Left lung (tissue), 14 donors: ENCODE results near the gene SEC22B. TPM values are rescaled to one million over a fixed set of nuclear protein-coding genes. Genes with fewer than 3 reads are reported as not detected.
"Not testable (repeated sequence)": the region's sequence is repeated elsewhere in the genome, so short reads cannot be mapped to it uniquely, and the experiment has no call there.

ENCODE experiments used
- ATAC-seq: fragments of 200-7000 bp; cut with Tn5 transposase; one replicate; pipeline ENCODE4 v1.9.1; 2020; ENCODE audit warnings: moderate library complexity
- DNase-seq, 4 donors: peaks; one replicate each; pipeline ENCODE4 v3.0.0-alpha.2; 2013 to 2020
- H3K27ac ChIP-seq, 2 donors: fragments of 200-600 bp; sonication (generic) in 1 of 2; one replicate each; pipeline versions ENCODE4 v1.5.0 to v1.8.0; 2020 to 2021
- H3K27me3 ChIP-seq, 2 donors: fragments of 200-600 bp; sonication (generic) in 1 of 2; one replicate each; pipeline versions ENCODE4 v1.5.0 to v1.8.0; 2020 to 2021
- H3K36me3 ChIP-seq, 2 donors: fragments of 200-600 bp; sonication (generic) in 1 of 2; one replicate each; pipeline versions ENCODE4 v1.5.0 to v1.8.0; 2020 to 2021
- H3K4me1 ChIP-seq, 2 donors: fragments of 200-600 bp; one replicate each; pipeline ENCODE4 v1.8.0; 2021
- H3K4me3 ChIP-seq, 2 donors: fragments of 200-600 bp; sonication (generic) in 1 of 2; one replicate each; pipeline versions ENCODE4 v1.5.0 to v1.8.0; 2020 to 2021; ENCODE audit warnings: mild to moderate bottlenecking in 1 of 2
- H3K9me3 ChIP-seq, 2 donors: fragments of 200-600 bp; sonication (generic) in 1 of 2; one replicate each; pipeline versions ENCODE4 v1.5.0 to v1.8.0; 2020 to 2021
- CTCF ChIP-seq, 2 donors: fragments of 200-600 bp; sonication (generic) in 1 of 2; IDR thresholded peaks; one replicate each; pipeline versions ENCODE4 v1.5.0 to v1.8.0; 2021; ENCODE audit warnings: antibody characterized with exemption in 2 of 2
- intact Hi-C, 2 donors: fragments of 100-400 bp; cut with DNase I; formaldehyde crosslinking; loops; one replicate each; pipeline versions ENCODE4 v1.11.2 to v1.14.2; 2022
- long read RNA-seq, 12 donors: library from polyadenylated mRNA in 2 of 12; unstranded in 2 of 12; transcript quantifications; one replicate each; pipeline ENCODE4 v2.0.0 and lab custom pipeline, GENCODE V29; 2019 to 2026
- polyA plus RNA-seq, 6 donors: library from polyadenylated mRNA; unstranded; fragments of 120-200 nt; gene quantifications; one replicate each; pipeline ENCODE4 v1.2.1, GENCODE V29; 2013; ENCODE audit not compliant: insufficient read length in 6 of 6
- total RNA-seq, 2 donors: library from RNA; stranded (reverse); fragmentation: NEBNext Ultra II Directional; extraction: Animal tissue kit (Norgen Biotek cat#: 25700); gene quantifications; one replicate each; pipeline ENCODE4 v1.2.1, GENCODE V29; 2021
- donor health status: DM: no; HTN: yes; CAD: no.
- donor health status: DM: no; HTN: no; CAD: no.

Gene SEC22B
- total RNA-seq (10 to 100 TPM; 35.8 to 36.1 TPM), polyA plus RNA-seq (10 to 100 TPM; 34.2 to 44.7 (median 40.6) TPM)
- long read RNA-seq, donor 1, full-length matches to known transcripts: 53 of 65 reads
- long read RNA-seq, donor 1, partial matches to known transcripts: 12 of 65 reads
- long read RNA-seq, donor 1, other reads (novel, unspliced or antisense): 0 of 65 reads
- long read RNA-seq, donor 2, full-length matches to known transcripts: 35 of 43 reads
- long read RNA-seq, donor 2, partial matches to known transcripts: 8 of 43 reads
- long read RNA-seq, donor 2, other reads (novel, unspliced or antisense): 0 of 43 reads
- long read RNA-seq, donor 3, full-length matches to known transcripts: 32 of 37 reads
- long read RNA-seq, donor 3, partial matches to known transcripts: 5 of 37 reads
- long read RNA-seq, donor 3, other reads (novel, unspliced or antisense): 0 of 37 reads
- long read RNA-seq, donor 4, full-length matches to known transcripts: 21 of 34 reads
- long read RNA-seq, donor 4, partial matches to known transcripts: 3 of 34 reads
- long read RNA-seq, donor 4, other reads (novel, unspliced or antisense): 10 of 34 reads
- long read RNA-seq, donor 5, full-length matches to known transcripts: 45 of 45 reads
- long read RNA-seq, donor 5, partial matches to known transcripts: 0 of 45 reads
- long read RNA-seq, donor 5, other reads (novel, unspliced or antisense): 0 of 45 reads
- long read RNA-seq, donor 6, full-length matches to known transcripts: 46 of 51 reads
- long read RNA-seq, donor 6, partial matches to known transcripts: 5 of 51 reads
- long read RNA-seq, donor 6, other reads (novel, unspliced or antisense): 0 of 51 reads
- long read RNA-seq, donor 7, full-length matches to known transcripts: 15 of 15 reads
- long read RNA-seq, donor 7, partial matches to known transcripts: 0 of 15 reads
- long read RNA-seq, donor 7, other reads (novel, unspliced or antisense): 0 of 15 reads
- long read RNA-seq, donor 8, full-length matches to known transcripts: 23 of 23 reads
- long read RNA-seq, donor 8, partial matches to known transcripts: 0 of 23 reads
- long read RNA-seq, donor 8, other reads (novel, unspliced or antisense): 0 of 23 reads
- long read RNA-seq, donor 9, full-length matches to known transcripts: 1 of 1 reads
- long read RNA-seq, donor 9, partial matches to known transcripts: 0 of 1 reads
- long read RNA-seq, donor 9, other reads (novel, unspliced or antisense): 0 of 1 reads
- long read RNA-seq, donor 10, full-length matches to known transcripts: 18 of 21 reads
- long read RNA-seq, donor 10, partial matches to known transcripts: 1 of 21 reads
- long read RNA-seq, donor 10, other reads (novel, unspliced or antisense): 2 of 21 reads
- long read RNA-seq, donor 11, full-length matches to known transcripts: 25 of 25 reads
- long read RNA-seq, donor 11, partial matches to known transcripts: 0 of 25 reads
- long read RNA-seq, donor 11, other reads (novel, unspliced or antisense): 0 of 25 reads
- long read RNA-seq, donor 12, full-length matches to known transcripts: 32 of 32 reads
- long read RNA-seq, donor 12, partial matches to known transcripts: 0 of 32 reads
- long read RNA-seq, donor 12, other reads (novel, unspliced or antisense): 0 of 32 reads

DNA sequence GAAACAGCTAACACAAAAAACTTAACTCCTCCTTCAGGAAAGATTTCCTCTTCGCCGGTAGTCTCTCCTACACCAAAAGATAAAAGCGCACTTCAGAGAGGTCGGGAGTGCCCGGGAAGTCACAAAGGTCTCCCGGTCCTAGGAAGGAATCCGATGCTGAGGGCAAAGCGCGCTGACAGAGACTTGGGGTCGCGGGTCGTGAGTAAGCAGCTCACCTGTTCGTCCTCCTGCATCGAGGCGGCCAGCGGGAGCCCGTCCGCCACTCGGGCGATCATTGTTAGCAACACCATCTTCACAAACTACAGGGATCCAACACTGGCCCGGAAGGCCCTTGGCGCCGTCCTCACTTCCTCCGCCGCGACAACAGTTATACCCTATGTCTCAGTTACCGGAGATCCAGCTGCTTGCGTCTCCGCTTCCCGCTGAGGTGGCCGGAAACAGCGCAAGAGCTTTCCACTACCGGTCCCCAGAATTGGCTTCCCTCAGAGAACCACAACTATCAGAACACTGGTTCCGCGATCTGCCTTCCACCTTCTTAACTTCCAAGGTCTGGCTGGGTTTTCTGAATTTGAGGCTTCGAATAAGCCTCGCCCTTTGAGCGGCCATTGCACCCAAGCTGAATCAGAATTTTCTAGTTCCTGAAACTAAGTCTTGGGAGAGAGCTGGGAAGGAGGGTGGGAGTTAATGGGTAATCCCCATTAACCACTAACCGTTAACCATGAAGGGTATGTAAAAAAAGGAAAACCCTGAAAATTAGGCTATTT is at the start of gene SEC22B:
TSS of gene SEC22B (minus strand) at position 429 of the 764 bp plus-strand sequence. CDS start at position 290, 139 bp downstream.
- no peaks in the 10 kb centered on the region for H3K36me3 ChIP-seq
- H3K27ac ChIP-seq: peak within 1 kb of the TSS; percentile 90 to 96
- DNase-seq: peak; percentile 88 to 93 (median 91)
- H3K27me3 ChIP-seq: no peaks in the 10 kb centered on the region
- H3K9me3 ChIP-seq: no peaks in the 10 kb centered on the region
- peak within 1 kb of the TSS; percentile 65 to 92 for H3K4me3 ChIP-seq
- TF ChIP-seq CTCF (IDR thresholded peaks at IDR 0.05): no peak
- intact Hi-C loops: no loop called here
- peak; percentile 94 for ATAC-seq
- H3K4me1 ChIP-seq: peaks cover 7 to 10% of the 10 kb centered on the region in 2 donors

DNA sequence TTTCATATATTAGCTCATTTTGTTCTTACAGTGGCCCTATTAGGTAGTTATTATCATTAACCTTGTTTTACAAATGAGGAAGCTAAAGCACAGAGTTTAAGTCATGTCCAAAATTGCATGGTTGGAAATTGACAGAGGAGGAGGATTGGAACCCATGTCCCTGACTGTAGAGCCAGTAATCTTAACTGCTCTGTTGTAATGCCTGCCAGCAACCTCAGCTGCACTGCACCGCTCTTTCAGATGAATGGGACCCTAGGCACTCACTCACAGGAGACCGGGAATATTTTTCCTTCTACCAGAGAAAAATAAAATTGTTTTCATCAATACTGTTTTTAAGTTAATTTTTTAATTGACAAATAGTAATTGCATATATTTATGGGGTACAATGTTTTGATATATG is 41.6 kb upstream of the SEC22B start:
- H3K27ac ChIP-seq, H3K27me3 ChIP-seq, H3K36me3 ChIP-seq, DNase-seq, H3K4me1 ChIP-seq, H3K4me3 ChIP-seq, intact Hi-C loops, H3K9me3 ChIP-seq: not testable (repeated sequence)
- ATAC-seq: peak; percentile 49

DNA sequence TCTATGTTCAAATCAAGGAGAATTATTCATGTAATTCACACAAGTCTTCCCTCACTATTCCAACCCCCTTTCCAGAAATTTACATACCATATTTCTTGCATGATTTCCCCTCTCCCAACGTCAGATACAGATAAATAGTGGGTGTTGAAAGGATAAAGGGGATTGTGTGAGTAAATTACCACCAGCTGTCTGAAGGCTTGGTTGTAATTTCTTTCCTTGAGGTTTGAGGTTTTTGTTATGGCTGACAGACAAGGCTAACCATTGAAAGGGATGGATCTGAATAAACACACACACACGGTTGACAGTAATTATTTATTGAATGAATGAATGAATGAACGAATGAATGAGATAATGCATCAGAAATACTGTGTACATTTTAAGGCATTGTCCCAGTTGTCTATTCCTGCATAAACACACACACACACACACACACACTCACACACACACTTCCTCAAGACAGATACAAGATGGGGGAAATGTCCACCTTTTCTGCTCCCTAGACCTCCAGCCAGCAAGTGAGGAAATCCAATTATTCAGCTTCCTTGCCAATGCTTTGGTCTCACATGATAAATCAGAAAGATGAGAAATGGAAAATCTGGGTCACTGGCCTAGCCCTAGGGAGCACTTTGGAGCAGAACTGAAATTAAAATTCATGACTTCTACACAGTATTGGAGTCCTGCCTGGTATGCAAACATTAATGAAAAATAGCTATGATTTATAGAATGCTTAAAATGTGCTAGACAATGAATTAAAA is 41.0 kb upstream of the SEC22B start:
- ATAC-seq: peak; percentile 63
- H3K36me3 ChIP-seq, H3K9me3 ChIP-seq, H3K4me1 ChIP-seq, DNase-seq, H3K27ac ChIP-seq, intact Hi-C loops, H3K4me3 ChIP-seq, H3K27me3 ChIP-seq: not testable (repeated sequence)

- DNase-seq, H3K27me3 ChIP-seq, H3K27ac ChIP-seq, intact Hi-C loops, H3K9me3 ChIP-seq, H3K4me3 ChIP-seq, H3K36me3 ChIP-seq, H3K4me1 ChIP-seq: not testable (repeated sequence)
- peak; percentile 92 for ATAC-seq
These were observed 37.3 kb upstream of the SEC22B start for GRCh38 chr1:120213606-120214005.

DNA sequence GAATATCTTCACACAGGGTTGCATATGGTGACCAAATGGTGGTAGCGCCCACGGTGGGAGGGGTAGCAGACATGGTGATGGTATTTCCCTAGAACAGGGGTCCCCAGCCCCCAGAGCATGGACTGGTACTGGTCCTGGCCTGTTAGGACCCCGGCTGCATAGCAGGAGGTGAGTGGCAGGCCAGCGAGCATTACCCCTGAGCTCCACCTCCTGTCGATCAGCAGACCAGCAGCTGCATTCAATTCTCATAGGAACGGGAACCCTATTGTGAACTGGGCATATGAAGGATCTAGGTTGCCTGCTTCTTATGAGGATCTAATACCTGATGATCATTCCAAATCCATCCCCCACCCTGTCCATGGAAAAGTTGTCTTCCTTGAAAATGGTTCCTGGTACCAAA is 34.4 kb upstream of the SEC22B start:
- H3K4me1 ChIP-seq, H3K4me3 ChIP-seq, H3K9me3 ChIP-seq, H3K36me3 ChIP-seq, DNase-seq, H3K27me3 ChIP-seq, H3K27ac ChIP-seq, intact Hi-C loops, ATAC-seq: not testable (repeated sequence)

- H3K27ac ChIP-seq, H3K36me3 ChIP-seq, H3K9me3 ChIP-seq, intact Hi-C loops, H3K4me1 ChIP-seq, H3K27me3 ChIP-seq: not testable (repeated sequence)
- DNase-seq: peak in 1 of 4 donors; percentile 79
- ATAC-seq: peak; percentile 79
- peak overlapping the region in 1 of 2 donors; percentile 28 for H3K4me3 ChIP-seq
These were observed 20.8 kb upstream of the SEC22B start for GRCh38 chr1:120196863-120197775.

DNA sequence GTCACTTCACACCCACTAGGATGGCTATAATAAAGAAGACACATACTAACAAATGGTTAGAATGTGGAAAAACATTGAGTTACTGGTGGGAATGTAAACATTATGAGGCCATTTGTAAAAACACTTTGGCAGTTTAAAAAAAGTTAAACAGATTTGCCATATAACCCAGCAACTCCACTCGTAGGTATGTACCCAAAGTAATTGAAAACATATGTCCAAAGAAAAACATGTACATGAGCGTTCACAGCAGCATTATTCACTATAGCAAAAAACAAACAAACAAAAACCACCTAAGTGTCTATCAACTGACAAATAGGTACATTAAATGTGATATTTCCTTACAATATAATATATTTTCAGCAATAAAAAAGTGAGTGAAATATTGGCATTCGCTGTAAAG is 12.3 kb upstream of the SEC22B start:
- H3K36me3 ChIP-seq, intact Hi-C loops, H3K27me3 ChIP-seq, H3K4me1 ChIP-seq, H3K9me3 ChIP-seq, H3K4me3 ChIP-seq, DNase-seq, H3K27ac ChIP-seq, ATAC-seq: not testable (repeated sequence)

DNA sequence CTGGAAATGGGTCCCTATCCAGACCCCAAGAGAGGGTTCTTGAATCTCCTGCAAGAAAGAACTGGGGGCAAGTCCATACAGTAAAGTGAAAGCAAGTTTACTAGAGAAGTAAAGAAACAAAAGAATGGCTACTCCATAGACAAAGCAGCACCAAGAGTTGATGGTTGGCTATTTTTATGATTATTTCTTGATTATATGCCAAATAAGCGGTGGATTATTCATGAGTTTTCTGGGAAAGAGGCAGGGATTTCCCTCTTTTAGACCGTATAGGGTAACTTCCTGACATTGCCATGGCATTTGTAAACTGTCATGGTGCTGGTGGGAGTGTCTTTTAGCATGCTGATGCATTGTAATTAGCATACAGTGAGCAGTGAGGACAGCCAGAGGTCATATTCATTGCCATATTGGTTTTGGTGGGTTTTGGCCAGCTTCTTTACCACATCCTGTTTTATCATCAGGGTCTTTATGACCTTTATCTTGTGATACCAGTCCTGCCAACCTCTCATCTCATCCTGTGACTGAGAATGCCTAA is 5.9 kb upstream of the SEC22B start:
- H3K36me3 ChIP-seq, H3K27me3 ChIP-seq, ATAC-seq, intact Hi-C loops, H3K4me1 ChIP-seq, DNase-seq, H3K9me3 ChIP-seq, H3K4me3 ChIP-seq, H3K27ac ChIP-seq: not testable (repeated sequence)
